KOPT-K1 (cell line): ENCODE results near the gene HDC.

ENCODE experiments used
- H3K27ac ChIP-seq: fragments of 200-600 bp; sonication (generic); 2 replicates; pipeline ENCODE4 v1.5.1; 2016; ENCODE audit warnings: antibody characterized with exemption, mild to moderate bottlenecking, low read depth, low read length; ENCODE audit not compliant: poor library complexity, severe bottlenecking
- H3K36me3 ChIP-seq: fragments of 200-600 bp; sonication (generic); 2 replicates; pipeline ENCODE4 v1.5.1; 2017; ENCODE audit warnings: antibody characterized with exemption, mild to moderate bottlenecking, low read length, moderate library complexity; ENCODE audit not compliant: insufficient read depth
- H3K9me3 ChIP-seq: fragments of 200-600 bp; sonication (generic); 2 replicates; pipeline ENCODE4 v1.5.1; 2017; ENCODE audit warnings: antibody characterized with exemption, low read length, mild to moderate bottlenecking; ENCODE audit not compliant: insufficient read depth, poor library complexity, severe bottlenecking

The HDC gene

GRCh38 chr15:50246631-50247030, 18.9 kb downstream of the HDC start:
- H3K9me3 ChIP-seq, result no peaks in the 10 kb centered on the region
- no peaks in the 10 kb centered on the region for H3K36me3 ChIP-seq
- H3K27ac ChIP-seq, result no peak overlapping the region

- Histone ChIP-seq H3K36me3 (no peaks in the 10 kb centered on the region), H3K27ac (no peak overlapping the region), H3K9me3 (no peaks in the 10 kb centered on the region)
Measured at GRCh38 chr15:50244959-50245624, 20.4 kb downstream of the HDC start.

GRCh38 chr15:50244153-50244552, 21.4 kb downstream of the HDC start:
- H3K27ac ChIP-seq, result no peak overlapping the region
- no peaks in the 10 kb centered on the region for H3K9me3 ChIP-seq
- no peaks in the 10 kb centered on the region for H3K36me3 ChIP-seq

GRCh38 chr15:50241684-50242450, 23.7 kb downstream of the HDC start:
- no peaks in the 10 kb centered on the region for H3K36me3 ChIP-seq
- H3K27ac ChIP-seq, result no peak overlapping the region
- H3K9me3 ChIP-seq, result no peaks in the 10 kb centered on the region

GRCh38 chr15:50238255-50238654, 27.3 kb downstream of the HDC start:
- Histone ChIP-seq H3K9me3 (no peaks in the 10 kb centered on the region), H3K36me3 (no peaks in the 10 kb centered on the region), H3K27ac (no peak overlapping the region)

- Histone ChIP-seq H3K36me3 (no peaks in the 10 kb centered on the region), H3K9me3 (no peaks in the 10 kb centered on the region), H3K27ac (no peak overlapping the region)
Measured at GRCh38 chr15:50236433-50236832, 29.1 kb downstream of the HDC start.

GRCh38 chr15:50235794-50236193, 29.7 kb downstream of the HDC start:
- no peaks in the 10 kb centered on the region for H3K9me3 ChIP-seq
- H3K36me3 ChIP-seq, result no peaks in the 10 kb centered on the region
- no peak overlapping the region for H3K27ac ChIP-seq

GRCh38 chr15:50234764-50235163, 30.8 kb downstream of the HDC start:
- Histone ChIP-seq H3K36me3 (no peaks in the 10 kb centered on the region), H3K9me3 (no peaks in the 10 kb centered on the region), H3K27ac (no peak overlapping the region)

GRCh38 chr15:50233192-50233736, 32.3 kb downstream of the HDC start:
- H3K9me3 ChIP-seq, result no peaks in the 10 kb centered on the region
- no peak overlapping the region for H3K27ac ChIP-seq
- no peaks in the 10 kb centered on the region for H3K36me3 ChIP-seq

GRCh38 chr15:50232791-50233190, 32.7 kb downstream of the HDC start:
- H3K27ac ChIP-seq, result no peak overlapping the region
- no peaks in the 10 kb centered on the region for H3K9me3 ChIP-seq
- H3K36me3 ChIP-seq, result no peaks in the 10 kb centered on the region

GRCh38 chr15:50231761-50232160, 33.8 kb downstream of the HDC start:
- Histone ChIP-seq H3K27ac (no peak overlapping the region), H3K9me3 (no peaks in the 10 kb centered on the region), H3K36me3 (no peaks in the 10 kb centered on the region)

GRCh38 chr15:50229336-50229735, 36.2 kb downstream of the HDC start:
- no peaks in the 10 kb centered on the region for H3K9me3 ChIP-seq
- H3K36me3 ChIP-seq, result no peaks in the 10 kb centered on the region
- H3K27ac ChIP-seq, result no peak overlapping the region

GRCh38 chr15:50228866-50229265, 36.7 kb downstream of the HDC start:
- H3K36me3 ChIP-seq, result no peaks in the 10 kb centered on the region
- H3K9me3 ChIP-seq, result no peaks in the 10 kb centered on the region
- H3K27ac ChIP-seq, result no peak overlapping the region

GRCh38 chr15:50227076-50227475, 38.5 kb downstream of the HDC start:
- H3K9me3 ChIP-seq, result no peaks in the 10 kb centered on the region
- no peak overlapping the region for H3K27ac ChIP-seq
- no peaks in the 10 kb centered on the region for H3K36me3 ChIP-seq

GRCh38 chr15:50225938-50226337, 39.6 kb downstream of the HDC start:
- H3K27ac ChIP-seq, result no peak overlapping the region
- H3K36me3 ChIP-seq, result no peaks in the 10 kb centered on the region
- no peaks in the 10 kb centered on the region for H3K9me3 ChIP-seq

GRCh38 chr15:50225057-50225456, 40.5 kb downstream of the HDC start:
- Histone ChIP-seq H3K36me3 (no peaks in the 10 kb centered on the region), H3K27ac (no peak overlapping the region), H3K9me3 (no peaks in the 10 kb centered on the region)
